Stimulated activated CD8-positive, alpha-beta memory T cell treated with anti-CD3 and anti-CD28 coated beads, Interleukin-4, amount 100 ng/mL, for 4 hours (primary cell): ENCODE data around the gene IL19.
A peak's percentile ranks its signal among the peaks of the same experiment; 100 is the strongest.
"Not testable (repeated sequence)": the region's sequence is repeated elsewhere in the genome, so short reads cannot be mapped to it uniquely, and the experiment has no call there.

Source experiments
- DNase-seq, 2 donors: peaks; one replicate each; pipeline ENCODE4 v3.0.0-alpha.2; 2020; ENCODE audit warnings: low read depth in 2 of 2, low spot score in 1 of 2

The IL19 gene

DNA sequence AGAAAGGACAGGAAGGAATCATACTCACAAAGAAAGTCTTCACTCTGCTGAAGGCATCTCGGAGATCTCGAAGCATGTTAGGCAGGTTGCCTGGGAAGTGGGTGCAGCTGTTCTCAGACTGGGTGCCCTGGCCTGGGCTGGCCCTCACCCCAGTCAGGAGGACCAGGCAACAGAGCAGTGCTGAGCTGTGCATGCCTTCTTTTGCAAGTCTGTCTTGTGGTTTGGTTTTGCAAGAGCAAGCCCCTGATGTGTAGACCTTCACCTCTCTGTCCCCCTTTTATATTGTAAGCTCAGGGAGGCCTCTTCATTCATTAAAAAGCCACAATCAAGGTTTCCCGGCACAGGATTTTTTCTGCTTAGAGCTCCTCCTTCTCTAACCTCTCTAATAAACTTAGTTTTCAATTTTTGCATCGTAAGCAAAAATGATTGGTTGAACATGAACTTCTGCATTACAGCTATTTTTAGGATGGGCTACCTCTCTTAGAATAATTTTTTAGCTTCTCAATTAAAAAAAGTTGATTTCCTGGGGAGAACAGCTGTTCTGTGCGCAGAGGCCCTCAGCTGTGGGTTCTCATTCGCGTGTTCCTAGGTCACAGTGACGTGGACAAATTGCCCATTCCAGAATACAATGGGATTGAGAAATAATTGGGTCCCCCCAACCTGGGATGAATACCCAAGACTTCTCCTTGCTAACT is 1.8 kb downstream of the IL19 start, which contains the start of gene IL10:
Gene IL10 (minus strand): TSS at position 252 of the 695 bp plus-strand sequence. CDS start 59 bp downstream, at position 193.
- no peak for DNase-seq

DNA sequence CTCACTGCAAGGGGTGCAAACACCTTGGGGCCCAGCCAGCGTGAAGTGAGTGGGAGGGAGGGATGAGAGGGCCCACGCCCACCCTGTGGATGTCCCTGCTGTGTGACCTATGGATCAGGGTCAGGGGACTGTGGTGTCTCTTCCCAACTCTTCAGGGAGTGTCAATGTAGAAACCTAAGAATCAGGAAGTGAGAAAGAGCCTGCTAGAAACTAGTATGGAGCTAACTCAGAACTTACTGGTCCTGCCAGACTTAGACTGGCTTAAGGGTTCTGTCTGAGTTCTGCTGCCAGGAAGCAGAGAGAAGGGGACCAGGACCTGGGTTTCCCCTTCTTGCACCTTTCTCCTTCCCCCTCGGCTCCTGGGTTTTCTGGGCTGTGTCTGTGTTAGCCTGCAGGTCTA is 3.5 kb downstream of the IL19 start:
- DNase-seq: no peak

DNA sequence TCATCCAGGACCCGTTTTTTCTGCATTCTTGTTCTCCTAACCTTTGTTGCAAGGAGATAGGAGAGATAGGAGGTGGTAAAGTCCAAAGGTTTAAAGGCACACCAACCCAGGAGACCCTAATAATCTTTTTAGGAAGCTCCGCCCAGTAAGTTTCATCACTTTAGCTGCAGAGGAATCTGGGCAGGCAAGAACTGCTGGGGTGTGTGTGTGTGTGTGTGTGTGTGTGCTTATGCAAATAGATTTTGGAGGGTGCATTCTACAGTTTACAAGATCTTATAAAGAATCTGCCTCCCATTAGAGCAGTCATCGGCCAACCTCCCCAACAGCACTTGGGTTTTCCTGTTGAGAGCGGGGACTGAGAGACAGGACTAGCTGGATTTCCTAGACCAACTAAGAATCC is 5.7 kb downstream of the IL19 start:
- no peak for DNase-seq

DNA sequence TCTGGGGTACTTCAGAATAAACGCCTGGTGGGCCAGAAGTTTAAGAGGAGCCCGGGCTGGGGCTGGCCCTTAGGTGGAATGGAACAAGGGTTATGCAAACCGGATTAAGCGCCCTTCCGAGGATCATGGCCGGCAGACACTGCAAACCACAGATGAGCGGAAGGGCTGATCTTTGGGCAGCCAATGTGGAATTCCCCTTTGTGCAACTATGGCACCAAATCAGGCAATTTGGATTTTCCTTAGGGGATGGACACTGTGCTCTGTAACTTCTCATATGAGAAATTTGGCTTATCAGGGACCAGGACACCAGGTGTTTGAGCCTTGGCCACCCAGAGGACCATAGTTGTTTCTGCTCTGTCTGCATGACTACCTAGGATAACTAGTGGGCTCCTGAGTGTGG is 7.5 kb downstream of the IL19 start:
- DNase-seq: no peak

DNA sequence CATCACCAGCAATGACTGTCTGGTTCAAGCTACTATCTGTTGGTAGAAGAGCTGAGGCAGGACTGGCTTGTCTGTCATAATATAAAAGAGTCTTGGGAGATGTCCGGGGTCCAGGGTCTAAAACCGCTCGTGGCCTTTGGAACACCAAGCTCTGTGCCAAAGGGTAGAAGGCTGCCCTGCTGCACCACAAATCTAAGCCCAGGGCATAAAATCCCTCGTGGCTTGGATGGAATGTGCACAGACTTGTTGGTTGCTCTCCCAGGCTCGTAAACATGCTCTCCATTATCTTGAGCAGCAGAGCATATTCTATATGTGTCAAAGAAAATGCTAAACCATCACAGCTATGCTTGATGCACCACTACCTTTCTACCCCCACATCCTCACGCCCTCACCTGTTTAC is 8.3 kb downstream of the IL19 start:
- DNase-seq: not testable (repeated sequence)

DNA sequence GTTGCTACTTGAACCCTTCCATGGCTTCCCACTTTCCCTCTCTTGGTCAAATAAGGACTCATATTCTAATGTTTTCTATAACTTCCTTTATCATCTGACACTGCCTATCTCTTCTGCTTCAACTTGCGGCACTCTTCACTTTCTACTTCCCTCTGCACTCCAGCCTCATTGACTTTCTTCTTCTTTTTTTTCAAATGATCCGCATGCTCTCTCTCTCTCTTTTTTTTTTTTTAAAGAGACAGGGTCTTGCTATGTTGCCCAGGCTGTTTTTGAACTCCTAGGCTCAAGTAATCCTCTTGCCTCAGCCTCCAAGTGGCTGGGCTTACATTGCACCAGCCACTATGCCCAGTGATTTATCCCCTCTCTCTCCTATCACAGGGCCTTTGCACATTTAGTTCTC is 9.1 kb downstream of the IL19 start:
- DNase-seq: no peak

DNA sequence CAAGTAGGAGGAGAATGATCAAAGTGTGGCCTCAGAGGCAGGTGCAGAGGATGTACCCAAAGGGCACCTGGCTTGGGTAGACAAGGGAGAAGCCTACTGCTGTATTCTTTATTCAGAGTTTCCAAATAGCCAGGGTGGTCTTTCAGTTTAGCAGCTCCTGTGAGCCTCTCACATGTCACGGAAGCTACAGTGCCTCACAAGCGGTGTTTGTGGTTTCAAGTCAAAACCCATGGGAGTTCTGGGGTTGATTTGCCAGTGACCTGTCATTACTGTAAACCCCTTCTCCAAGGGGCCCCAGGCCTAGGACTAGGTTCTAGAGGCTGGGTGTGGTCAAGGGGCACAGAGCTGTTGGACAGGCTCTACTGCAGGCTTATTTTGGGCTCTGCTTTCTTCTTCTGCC is 11.9 kb downstream of the IL19 start:
- DNase-seq: no peak

DNA sequence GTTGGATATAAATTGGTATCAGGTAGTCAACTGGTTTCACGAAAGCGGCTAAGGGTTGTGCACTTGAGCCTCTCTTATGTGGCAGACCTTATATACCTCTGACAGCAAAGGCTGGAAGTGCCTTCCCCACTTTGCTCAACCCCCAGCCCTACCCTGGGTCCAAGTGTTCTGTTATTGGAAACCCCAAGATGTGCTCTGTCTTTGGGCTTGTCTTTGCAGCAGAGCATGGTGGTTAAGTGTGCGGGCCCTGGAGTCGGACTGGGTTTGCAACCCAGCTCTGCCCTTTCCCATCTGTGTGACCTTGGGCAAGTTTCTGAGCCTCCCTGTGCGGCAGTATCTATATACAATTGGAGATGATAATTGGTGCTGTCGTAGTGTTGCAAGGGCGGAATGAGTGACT is 12.9 kb downstream of the IL19 start:
- no peak for DNase-seq

DNA sequence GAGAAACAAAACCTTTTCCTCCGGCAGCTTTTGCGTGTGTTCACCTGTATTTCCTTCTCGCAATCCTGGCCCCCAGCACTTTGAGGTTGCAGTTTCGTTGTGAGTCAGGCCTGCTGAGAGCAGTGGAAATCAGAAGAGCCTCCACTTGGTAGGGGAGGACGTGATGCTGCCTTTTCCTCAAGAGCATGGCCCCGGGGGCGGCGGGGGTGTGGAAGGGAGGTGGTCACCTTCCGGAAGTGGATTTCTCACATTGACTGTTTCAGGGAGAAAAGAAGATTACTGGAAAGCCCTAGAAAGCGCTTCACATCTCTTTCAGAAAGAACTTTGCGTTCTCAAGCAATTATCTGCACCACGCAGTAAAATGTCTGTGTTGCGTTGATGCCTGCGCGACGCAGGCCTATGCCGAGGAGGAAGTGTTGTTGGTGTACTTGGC is 13.9 kb downstream of the IL19 start:
- DNase-seq: peak; percentile 69 to 75

DNA sequence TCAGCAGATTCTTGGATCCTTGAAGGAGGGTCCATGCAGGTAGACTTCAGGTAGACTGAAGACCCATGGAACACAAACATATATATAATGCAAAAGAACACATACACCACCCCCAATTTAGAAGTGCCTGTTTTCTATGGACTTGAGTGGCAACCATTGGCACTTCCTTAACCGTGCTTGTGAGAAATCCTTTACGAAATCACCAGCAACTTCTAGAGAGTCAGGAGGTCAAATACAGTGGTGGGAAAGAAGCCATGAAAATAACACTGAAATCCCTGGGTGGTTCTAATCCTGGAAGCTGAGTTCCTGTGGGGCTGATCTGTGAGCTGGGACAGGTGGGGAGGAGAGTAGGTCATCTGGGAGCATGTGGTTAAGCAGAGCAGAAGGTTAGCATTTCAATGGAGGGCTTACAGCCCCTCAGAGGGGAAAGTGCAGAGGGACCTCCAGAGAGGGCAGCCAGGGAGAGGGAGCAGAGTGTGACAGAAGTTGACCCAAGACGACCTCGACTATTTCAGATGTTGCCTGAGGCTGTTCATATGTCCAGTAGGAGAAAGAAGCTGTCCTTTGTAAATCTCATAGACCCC is 14.7 kb downstream of the IL19 start:
- no peak for DNase-seq

DNA sequence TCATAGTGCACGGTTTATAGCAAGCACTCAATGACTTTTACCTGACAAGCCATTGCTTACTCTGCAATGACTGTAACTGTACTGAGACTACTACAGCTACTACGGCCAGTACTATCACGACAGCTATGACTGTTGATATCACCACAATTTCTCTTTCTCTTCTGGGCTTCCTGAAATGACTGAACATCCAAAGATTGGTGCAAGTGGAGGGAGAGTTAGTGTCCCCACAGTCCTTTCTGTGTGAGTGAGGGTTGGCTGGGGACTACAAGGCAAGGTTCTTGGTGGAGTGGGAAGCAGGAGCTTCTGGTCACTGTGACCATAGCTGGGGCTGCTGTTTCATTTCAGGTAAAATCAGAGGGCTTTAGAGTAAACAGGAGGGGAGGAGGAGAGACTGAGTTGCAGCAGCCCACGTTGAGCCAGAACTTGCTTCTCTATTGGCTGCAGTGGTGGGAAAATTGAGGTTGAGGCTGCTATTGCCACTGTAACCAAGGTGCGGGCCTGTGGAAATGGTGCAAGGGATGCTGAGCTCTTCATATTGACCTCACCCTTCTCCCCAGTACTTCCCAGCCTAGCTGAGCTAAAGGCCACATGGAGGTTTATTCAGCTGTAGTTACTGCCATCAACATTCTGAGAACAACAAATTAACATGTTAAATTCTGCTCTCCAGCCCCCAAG is 15.8 kb downstream of the IL19 start:
- no peak for DNase-seq

DNA sequence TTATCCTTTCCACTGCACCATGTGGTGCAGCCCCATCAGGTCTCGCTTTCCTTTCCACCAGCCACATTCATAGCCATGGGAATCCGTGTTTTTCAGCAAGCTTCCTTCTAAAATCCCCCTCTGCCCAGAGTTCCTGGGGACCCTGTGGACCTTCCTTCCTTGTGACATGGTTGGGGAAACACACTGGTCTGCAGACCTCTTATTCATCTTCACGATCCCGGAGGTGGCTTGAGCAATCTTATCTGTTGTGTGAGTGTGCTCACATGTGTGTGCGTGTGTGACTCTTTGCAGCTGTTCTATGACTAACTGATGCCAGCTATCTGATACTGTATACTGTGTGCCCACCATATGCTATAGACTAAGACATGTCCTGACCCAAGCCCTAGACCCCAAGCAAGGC is 17.3 kb downstream of the IL19 start:
- no peak for DNase-seq

DNA sequence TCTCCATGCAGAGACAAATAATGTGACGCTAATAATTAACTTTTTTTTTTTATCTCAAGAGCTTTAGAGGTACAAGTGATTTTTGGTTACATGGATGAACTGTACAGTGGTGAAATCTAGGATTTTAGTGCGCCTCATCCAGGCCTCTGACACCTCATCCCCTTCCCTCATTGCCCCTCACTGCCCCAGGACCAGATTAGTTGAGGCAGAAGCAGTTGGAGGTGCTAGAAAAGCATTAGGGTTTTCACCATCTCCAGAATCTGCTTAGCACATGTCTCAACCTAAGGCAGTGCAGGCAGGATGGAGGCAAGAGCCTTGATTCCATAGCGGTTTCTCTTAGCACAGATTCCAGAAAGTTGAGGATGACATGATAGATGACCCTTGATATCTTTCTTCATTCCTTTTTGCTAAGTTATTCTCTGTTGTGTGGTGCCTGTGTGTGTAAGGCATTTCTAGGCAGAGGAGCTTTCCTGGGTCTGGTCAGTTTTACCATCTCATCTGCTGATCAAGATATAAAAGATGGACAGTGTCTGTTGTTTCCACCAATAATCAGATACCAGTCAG is 18.0 kb downstream of the IL19 start:
- DNase-seq: no peak

DNA sequence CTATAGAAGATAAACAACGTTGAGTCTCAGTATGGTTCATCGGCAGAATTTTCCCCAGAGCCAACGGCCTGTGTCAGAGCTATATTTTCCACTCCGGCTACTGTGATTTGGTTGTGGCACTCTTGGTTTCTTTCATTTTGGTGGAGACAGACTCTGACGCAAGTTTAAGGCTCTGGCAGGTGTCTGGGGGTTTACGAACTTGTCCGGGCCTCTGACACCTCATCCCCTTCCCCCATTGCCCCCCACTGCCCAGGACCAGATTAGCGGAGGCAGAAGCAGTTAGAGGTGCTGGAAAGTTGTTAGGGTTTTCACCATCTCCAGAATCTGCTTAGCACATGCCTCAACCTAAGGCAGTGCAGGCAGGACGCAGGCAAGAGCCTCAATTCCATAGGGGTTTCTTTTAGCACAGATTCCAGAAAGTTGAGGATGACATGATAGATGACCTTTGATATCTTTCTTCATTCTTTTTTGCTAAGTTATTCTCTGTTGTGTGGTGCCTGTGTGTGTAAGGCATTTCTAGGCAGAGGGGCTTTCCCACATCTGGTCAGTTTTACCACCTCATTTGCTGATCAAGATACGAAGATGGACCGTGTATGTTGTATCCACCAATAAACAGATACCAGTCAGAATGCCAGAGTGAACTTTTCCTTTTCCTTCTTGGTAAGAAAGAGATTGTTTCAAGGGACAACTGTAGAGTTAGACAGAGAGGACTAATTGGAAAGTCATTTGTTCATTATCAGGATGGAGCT is 20.1 kb downstream of the IL19 start:
- no peak for DNase-seq

DNA sequence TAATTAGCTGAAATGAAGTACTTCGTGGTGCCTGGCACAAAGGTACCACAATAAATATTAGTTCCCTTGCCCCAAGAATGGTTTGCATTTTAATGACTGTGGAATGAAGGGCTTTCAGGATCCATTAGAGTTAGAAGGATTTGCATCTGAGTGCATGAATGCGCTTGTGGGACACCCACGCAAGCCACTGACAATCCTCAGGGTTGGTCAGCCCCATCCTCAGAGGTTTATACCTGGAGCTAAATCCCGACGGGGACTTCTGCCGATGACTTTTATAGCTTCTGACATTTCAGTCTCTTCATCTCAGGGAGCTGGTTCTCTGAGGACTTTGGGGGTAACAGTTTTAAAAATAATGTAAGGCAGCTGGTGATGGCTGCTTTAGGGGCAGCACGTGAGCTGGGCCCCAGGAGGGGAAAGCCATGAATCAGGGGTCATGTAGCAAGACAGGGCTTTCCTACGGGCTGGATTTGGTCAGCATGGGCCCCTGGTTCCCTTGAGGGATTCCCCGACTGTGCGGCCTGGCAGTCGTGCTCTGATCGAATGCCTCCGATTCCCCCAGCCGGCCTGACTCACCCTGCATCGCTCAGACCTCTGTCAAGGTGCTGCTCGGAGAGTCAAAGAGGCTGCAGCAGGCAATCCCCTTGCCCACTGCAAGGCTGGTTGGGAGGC is 22.5 kb downstream of the IL19 start:
- no peak for DNase-seq

DNA sequence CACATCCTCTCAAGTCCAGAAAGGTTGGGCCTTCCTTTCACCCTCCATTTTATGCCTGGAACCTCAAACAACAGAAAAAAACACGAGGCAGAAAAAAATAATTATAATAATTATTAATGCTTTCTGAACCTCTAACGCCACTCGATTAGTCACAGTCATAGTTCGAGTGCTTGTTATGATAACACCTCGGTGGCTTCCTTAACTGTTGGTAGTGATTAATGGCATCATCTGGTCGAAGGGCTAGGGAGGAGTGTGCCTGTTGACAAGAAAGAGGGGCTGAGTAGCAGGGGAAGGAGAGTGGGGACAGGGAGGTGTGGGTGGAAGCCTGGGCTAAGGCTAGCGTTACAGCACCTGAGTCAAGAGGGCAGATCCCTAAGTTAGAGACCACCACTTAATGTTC is 23.0 kb downstream of the IL19 start:
- DNase-seq: no peak

DNA sequence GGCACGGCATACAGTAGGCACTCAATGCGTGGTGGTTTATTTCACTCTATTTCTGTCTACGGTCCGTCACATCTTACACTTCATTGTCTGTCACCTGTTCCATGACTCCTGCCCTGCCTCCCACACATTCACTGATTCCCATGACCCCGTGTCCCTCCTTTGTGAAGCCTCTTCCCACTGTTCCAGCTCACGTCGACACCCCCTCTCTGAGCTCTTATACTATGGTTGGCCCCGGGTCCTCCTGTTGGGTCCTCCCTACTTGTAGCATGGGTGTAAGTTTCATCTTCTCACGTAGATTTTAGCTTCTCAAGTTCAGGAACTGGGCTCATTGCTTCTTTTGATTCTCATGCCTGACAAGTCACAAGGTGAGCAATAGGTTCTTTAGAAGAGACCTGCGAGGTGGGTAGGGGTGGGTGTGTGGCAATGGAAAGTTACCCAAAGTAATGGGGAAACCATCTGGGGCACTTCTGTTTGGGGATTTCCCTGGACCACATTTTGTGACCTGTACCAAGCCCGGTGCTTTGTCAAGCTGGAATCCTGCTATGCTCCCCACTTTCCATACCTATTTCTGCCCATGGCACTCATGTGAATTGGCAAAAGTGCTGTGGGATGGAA is 23.8 kb downstream of the IL19 start:
- peak in 1 of 2 donors; percentile 42 for DNase-seq

DNA sequence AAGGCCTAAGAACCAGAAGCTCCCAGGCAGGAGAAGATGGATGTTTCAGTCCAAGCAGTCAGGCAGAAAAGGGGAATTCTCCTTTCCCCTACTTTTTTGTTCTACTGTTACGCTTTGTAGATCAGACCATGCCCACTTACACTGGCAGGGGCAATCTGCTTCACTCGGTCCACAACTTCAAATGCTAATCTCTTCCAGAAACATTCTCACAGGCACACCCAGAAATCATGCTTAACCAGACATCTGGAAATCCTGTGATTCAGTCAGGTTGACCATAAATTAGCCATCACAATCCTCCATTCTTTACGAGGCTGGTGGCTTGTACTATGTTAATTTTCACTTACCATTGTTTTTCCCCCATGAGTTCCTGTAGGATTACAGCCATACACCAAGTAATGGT is 25.5 kb downstream of the IL19 start:
- no peak for DNase-seq

DNA sequence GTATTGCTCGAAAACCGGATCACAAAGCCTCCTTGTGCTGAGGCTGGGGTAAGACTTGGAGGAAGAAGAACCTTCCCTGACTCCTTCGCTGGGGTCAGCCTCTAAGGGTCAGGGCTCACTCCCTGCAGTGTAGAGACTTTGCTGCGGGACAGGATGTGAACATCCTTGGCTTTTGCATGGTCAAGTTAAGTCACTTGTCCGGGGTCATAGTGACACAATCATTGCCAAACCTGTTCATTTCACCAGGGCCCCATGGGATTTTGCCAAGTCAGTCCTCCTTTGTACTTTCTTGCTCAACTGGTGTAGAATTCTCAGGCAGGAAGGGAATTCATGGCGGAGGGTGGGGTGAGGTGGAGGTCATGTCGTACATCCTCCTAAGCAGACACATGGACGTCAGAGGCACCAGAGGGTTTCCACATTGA is 26.4 kb downstream of the IL19 start:
- no peak for DNase-seq
